Colonic mucosa (tissue), 4 donors: ENCODE data around the gene CEMIP2. TPM values are rescaled to one million over a fixed set of nuclear protein-coding genes. Genes with fewer than 3 reads are reported as not detected.
A peak's percentile ranks its signal among the peaks of the same experiment; 100 is the strongest.

Experiments
- DNase-seq: peaks from one replicate; pipeline ENCODE4 v3.0.0-alpha.2; 2020
- H3K27ac ChIP-seq: fragments of 200-600 bp; one replicate; pipeline ENCODE4 v1.8.0; 2021
- H3K27me3 ChIP-seq: fragments of 200-600 bp; one replicate; pipeline ENCODE4 v1.8.0; 2021
- H3K36me3 ChIP-seq: fragments of 200-600 bp; one replicate; pipeline ENCODE4 v1.8.0; 2021
- H3K4me1 ChIP-seq: fragments of 200-600 bp; one replicate; pipeline ENCODE4 v1.8.0; 2021; ENCODE audit warnings: mild to moderate bottlenecking
- H3K4me3 ChIP-seq: fragments of 200-600 bp; one replicate; pipeline ENCODE4 v1.8.0; 2021
- H3K9ac ChIP-seq, 2 donors: one replicate each; pipeline ENCODE4 v1.7.0; 2013; ENCODE audit warnings: control low read depth in 2 of 2, low read depth in 2 of 2, low read length in 2 of 2
- H3K9me3 ChIP-seq: fragments of 200-600 bp; one replicate; pipeline ENCODE4 v1.8.0; 2021
- CTCF ChIP-seq: fragments of 200-600 bp; IDR thresholded peaks from one replicate; pipeline ENCODE4 v1.8.0; 2022; ENCODE audit warnings: antibody characterized with exemption, mild to moderate bottlenecking
- intact Hi-C: fragments of 100-400 bp; cut with DNase I; formaldehyde crosslinking; loops from one replicate; pipeline ENCODE4 v1.14.1; 2022
- total RNA-seq, 2 donors: library from RNA; stranded (reverse); fragmentation: NEBNext Ultra II Directional in 1 of 2; extraction: Animal tissue kit (Norgen Biotek cat#: 25700) in 1 of 2; gene quantifications; one replicate each; pipeline ENCODE4 v1.2.1, GENCODE V29; 2021
- donor health status: healthy.
- donor health status: DM: no; HTN: no; CAD: no.
- donor health status: DM: no; HTN: no; CAD: no.

CEMIP2 gene
- 100 to 1,000 TPM in 1 of 2 donors, 10 to 100 TPM in 1; 72.7 to 111 TPM for total RNA-seq

- Histone ChIP-seq H3K27me3 (no peaks in the 10 kb centered on the region), H3K9ac (peak within 1 kb of the TSS; percentile 77 to 95), H3K9me3 (no peaks in the 10 kb centered on the region), H3K4me1 (peaks cover 6% of the 10 kb centered on the region), H3K36me3 (no peaks in the 10 kb centered on the region), H3K27ac (peak within 1 kb of the TSS; percentile 98), H3K4me3 (peak within 1 kb of the TSS; percentile 82)
- peak; percentile 91 for DNase-seq
- no peak for TF ChIP-seq CTCF
- intact Hi-C loops: loop anchor here (2.0 kb wide), 1 partner anchor 166 kb away; no protein-coding TSS in a partner anchor
Observed at GRCh38 chr9:71768388-71769174, at the start of gene CEMIP2. CEMIP2 (minus strand) TSS chr9:71768513; CDS start chr9:71750373, 18,140 bp downstream.

GRCh38 chr9:71816916-71817451, 48.7 kb upstream of the CEMIP2 start:
- intact Hi-C loops: loop anchor here (10.0 kb wide), 1 partner anchor 458 kb away; no protein-coding TSS in a partner anchor
- Histone ChIP-seq H3K27ac (no peak overlapping the region), H3K9ac (no peak overlapping the region), H3K4me1 (no peaks in the 10 kb centered on the region), H3K27me3 (no peaks in the 10 kb centered on the region), H3K4me3 (no peak overlapping the region), H3K36me3 (no peaks in the 10 kb centered on the region), H3K9me3 (no peaks in the 10 kb centered on the region)
- TF ChIP-seq CTCF: no peak
- no peak for DNase-seq

- DNase-seq: no peak
- no peak overlapping the region for H3K4me3 ChIP-seq
- intact Hi-C loops: loop anchor here (10.0 kb wide), 1 partner anchor 460 kb away; no protein-coding TSS in a partner anchor
Observed at GRCh38 chr9:71814815-71815214, 46.5 kb upstream of the CEMIP2 start.

GRCh38 chr9:71814226-71814625, 45.9 kb upstream of the CEMIP2 start:
- Histone ChIP-seq H3K9ac (no peak overlapping the region), H3K9me3 (no peaks in the 10 kb centered on the region), H3K36me3 (no peaks in the 10 kb centered on the region), H3K4me3 (no peak overlapping the region), H3K4me1 (no peaks in the 10 kb centered on the region), H3K27me3 (no peaks in the 10 kb centered on the region), H3K27ac (no peak overlapping the region)
- DNase-seq: no peak
- intact Hi-C loops: loop anchor here (10.0 kb wide), 1 partner anchor 461 kb away; no protein-coding TSS in a partner anchor
- no peak for TF ChIP-seq CTCF

More at GRCh38 chr9:71814815-71815214, 46.5 kb upstream of the CEMIP2 start:
- H3K36me3 ChIP-seq: no peaks in the 10 kb centered on the region
- no peaks in the 10 kb centered on the region for H3K9me3 ChIP-seq
- H3K27ac ChIP-seq: no peak overlapping the region
- no peaks in the 10 kb centered on the region for H3K27me3 ChIP-seq
- no peak overlapping the region for H3K9ac ChIP-seq
- TF ChIP-seq CTCF: no peak
- no peaks in the 10 kb centered on the region for H3K4me1 ChIP-seq

- intact Hi-C loops: loop anchor here (10.0 kb wide), 1 partner anchor 462 kb away; no protein-coding TSS in a partner anchor
- TF ChIP-seq CTCF: no peak
Observed at GRCh38 chr9:71812385-71812784, 44.1 kb upstream of the CEMIP2 start.

More at GRCh38 chr9:71812385-71812784, 44.1 kb upstream of the CEMIP2 start:
- Histone ChIP-seq H3K27ac (no peak overlapping the region), H3K4me3 (no peak overlapping the region), H3K9ac (no peak overlapping the region), H3K9me3 (no peaks in the 10 kb centered on the region), H3K27me3 (no peaks in the 10 kb centered on the region), H3K4me1 (no peaks in the 10 kb centered on the region), H3K36me3 (no peaks in the 10 kb centered on the region)
- no peak for DNase-seq
